HG02610 (cell line): ENCODE results near the gene BICD2.
A peak's percentile ranks its signal among the peaks of the same experiment; 100 is the strongest.

Experiments used
- ATAC-seq: cut with Tn5 transposase; IDR thresholded peaks from one replicate; pipeline ENCODE4 v1.9.1; 2021; ENCODE audit warnings: mild to moderate bottlenecking, moderate library complexity; ENCODE audit not compliant: unreplicated experiment

BICD2 gene

DNA sequence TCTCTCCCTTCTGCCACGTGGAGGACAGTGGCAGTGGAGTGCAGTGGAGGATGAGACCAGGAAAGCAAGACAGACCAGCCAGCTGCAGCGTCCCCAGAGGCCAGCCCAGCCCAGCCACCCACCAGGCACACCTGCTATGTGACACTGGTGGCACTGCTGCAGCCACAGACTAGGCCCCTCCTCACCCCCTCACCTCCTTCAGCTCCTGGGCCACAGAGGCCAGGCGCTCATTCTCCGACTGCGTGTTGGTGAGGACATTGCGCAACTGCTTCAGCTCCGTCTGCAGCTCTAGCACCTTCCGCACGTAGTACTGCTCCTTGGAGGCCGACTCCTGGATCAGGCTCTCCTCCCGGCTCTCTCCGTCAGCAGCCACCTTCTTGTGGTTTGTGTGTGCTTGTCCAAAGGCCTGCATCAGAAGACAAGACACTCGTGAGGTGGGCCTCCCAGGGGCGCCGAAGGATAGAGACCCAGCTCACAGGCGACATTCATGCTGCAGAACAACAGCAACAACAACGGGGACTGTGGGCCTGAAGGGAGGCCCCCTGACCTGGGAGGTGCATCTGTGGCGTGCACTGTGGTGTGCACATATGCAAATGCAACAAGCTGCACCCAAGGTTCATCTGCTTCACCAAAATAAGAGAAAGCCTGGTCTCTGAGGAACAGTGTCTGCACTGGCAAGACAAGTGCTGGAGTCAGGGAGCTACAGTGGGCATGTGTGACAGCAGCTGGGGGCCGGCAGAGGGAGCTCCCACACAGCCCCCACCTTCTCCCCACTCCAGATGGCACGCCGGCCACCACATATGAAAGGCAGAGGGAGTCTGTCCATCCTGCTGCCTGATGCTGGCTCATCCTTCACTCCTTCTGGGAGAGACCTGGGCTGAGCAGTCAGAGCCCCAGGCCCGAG is 35.5 kb downstream of the BICD2 start:
- ATAC-seq: peak; percentile 54

DNA sequence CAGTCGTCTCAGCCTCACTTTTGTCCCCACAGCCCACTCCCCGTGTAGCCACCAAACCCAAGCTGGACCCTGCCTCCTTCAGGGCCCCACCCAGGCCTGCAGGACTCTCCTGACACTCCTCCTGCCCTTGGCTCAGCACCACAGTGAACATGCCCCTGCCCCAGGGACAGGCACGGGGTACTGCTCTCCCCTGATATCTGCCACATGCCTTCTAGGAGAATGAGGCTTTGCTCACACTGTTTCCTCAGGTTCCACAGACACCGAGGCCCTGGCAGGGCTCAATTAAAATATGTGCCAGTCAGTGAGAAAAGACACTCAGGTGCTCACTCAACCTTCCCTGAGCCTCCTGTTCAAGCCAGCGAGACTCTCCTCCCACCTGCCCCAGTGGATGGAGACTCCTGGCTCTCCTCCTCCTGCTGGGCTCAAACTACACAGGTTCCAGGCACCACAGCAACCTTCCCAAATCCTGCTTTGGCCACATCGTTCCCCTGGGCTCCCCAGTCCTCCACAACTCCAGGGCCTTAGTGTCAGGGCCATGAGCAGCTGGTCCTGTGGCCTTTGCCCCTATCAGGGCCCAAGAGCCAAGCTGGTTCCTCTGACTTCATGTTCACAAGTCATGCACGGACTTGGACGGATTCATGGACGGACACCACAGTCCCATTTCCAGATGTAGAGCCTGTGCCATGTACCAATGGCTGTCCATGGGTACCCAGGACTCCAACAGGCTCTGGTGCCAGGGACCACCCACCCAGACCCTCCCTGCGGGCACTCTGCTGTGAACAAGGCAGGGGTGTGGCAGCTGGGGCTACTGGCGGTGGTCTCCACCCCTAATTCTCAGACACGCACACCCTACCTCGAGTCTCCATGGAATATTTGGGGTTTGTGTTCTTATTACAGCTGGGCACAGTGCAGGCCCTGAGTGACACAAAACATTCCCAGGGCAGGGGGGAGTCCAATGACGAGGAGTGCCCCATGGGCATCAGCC is 36.6 kb downstream of the BICD2 start:
- no peak for ATAC-seq

DNA sequence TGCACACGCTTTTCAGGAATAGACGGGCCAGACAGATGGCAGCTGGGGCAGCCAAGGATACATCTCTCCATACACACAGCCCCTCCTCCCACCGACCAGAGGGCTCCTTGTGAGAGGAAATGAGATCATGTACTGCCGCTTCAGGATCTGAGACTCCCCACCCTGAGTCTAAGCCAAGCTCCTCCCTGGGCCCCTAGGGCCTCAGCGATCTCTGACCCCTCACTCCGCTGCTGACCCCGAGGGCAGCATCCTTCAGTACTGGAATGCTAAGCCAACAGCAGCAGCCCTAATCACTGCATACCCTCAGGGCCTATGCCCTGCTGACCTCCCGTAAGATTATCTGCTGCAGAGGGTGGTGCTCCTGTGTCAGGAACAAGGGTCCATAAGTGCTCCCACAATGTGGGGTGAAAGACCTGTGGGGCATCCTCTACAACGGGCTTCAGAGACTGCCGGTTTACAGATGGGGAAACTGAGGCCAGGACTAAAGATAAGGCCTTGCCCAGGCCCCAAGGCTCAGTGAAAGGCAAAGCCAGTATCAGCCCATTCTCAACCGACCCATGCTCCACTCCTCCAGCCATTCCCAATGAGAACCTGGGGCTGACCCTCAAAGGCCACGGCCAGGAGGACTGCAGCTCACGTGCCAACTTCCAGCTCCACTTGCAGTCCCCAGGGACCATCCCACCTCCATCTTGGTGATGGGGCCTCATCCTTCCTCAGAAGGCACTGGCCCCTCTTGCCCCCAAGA is 37.5 kb downstream of the BICD2 start:
- no peak for ATAC-seq

DNA sequence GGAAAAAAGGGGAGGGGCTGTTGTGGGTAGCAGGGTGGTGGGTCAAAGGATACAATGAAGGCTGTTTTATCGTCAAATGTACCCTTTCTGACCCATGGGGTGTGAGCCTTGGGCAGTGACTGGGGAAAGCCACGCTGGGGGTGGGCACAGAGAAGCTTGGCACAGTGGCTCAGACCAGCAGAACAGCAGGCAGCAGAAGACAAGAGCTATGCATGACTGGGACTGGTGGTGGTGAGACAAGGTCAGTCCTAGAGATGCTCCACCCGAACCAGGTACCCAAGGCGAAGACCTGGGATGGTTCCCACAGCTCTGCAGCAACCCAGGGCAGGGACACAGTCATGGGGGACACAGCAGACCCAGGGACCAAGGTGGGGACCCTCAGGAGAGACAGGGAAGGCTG is 38.3 kb downstream of the BICD2 start:
- no peak for ATAC-seq

DNA sequence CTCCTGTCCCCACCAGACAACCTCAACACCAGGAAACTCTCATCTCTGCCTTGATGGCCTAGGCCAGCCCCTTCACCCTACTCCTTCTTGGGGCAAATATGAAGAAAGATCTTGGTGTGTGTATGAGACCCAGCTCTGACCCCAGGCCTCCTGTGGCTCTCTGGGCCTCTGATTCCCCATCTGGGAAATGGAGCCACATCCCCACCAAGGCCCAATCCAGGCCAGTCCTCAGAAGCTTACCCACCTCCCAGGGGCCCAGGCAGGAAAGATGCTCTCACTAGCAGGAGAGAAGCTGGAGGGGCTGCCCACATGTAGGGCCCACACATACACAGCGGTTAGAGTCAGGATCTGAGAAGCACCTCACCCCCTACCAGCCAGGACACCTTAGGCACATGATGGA is 38.9 kb downstream of the BICD2 start:
- ATAC-seq: no peak

DNA sequence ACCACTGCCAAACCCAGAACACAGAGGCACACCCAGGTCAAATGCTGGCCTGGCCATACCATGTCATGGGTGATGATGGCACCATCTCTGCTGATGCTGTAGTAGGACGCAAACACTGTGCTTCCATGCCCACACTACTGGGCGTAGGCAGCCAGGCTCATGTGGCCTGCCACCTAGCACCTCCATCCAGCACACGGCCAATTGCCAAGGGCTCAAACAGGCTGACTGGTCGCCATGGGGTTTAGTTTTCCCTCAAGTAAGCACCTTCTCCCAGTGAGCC is 39.4 kb downstream of the BICD2 start:
- ATAC-seq: no peak

DNA sequence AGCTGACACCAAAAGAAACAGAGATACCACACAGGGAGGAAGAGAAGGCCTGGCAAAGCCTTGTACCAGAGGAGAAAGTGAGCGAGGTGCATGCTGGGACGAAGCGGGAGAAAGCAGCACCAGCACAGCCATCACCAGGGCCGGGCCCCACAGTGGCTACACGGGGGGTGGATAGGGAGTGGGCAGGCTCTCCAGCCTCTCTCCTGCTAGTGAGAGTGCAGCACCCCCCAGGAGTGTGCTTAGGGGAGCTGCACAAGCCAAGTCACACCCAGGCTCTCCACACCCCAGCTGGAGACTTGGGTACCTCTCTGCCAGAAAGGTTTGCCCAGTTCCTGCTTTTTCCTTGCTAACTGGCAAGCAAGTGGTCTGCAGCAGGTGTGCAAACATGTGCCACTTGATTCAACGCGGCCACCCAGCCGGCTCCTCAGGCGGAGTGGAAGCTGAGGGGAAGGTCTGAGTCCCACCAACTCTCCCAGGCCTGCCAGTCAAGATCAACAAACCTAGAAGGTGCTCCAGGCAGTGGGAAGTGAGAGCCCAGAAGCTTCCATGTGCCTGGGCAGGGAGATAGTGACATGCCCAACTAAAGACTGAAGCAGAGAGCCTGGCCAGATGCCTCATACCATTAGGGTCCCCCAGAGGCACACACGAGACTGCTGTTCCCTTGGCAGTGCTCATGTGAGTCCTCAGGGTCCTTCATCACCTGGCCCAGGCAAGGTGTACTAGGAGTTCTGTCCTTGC is 39.9 kb downstream of the BICD2 start:
- no peak for ATAC-seq

DNA sequence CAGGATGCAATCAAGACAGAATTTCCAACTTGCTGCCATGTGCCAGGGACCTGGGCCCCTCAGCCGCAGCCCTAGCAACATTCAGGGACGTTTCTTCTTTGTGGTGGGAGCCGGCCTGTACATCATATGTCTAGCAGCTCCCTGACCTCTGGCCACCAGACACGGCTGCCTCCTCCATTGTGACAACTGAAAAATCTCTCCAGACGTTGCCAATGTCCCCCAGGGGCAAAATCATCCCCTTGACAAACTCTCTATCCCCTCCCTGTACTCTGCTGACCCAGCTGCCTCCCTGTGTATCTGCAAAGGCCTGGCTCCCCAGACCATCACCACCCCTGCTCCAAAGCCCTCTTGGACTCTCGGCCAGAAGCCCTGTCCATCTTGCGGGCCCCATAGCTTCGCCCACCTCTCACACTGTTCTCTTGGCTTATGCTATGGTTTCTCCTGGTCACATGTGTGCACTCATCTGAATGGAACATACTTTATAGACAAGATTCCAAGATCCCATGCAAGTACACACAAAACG is 40.8 kb downstream of the BICD2 start:
- ATAC-seq: no peak

DNA sequence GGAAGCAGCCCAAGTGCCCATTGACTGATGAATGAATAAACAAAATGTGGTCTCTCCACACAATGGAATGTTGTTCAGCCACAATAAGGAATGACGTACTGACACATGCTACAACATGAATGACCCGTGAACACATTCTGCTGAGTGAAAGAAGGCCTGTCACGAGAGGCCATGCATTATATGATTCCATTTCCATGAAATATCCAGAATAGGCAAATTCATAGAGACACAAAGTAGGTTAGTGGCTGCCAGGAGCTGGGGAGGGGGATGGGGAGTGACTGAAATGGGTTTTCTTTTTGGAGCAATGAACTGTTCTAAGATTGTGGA is 41.4 kb downstream of the BICD2 start:
- ATAC-seq: no peak

DNA sequence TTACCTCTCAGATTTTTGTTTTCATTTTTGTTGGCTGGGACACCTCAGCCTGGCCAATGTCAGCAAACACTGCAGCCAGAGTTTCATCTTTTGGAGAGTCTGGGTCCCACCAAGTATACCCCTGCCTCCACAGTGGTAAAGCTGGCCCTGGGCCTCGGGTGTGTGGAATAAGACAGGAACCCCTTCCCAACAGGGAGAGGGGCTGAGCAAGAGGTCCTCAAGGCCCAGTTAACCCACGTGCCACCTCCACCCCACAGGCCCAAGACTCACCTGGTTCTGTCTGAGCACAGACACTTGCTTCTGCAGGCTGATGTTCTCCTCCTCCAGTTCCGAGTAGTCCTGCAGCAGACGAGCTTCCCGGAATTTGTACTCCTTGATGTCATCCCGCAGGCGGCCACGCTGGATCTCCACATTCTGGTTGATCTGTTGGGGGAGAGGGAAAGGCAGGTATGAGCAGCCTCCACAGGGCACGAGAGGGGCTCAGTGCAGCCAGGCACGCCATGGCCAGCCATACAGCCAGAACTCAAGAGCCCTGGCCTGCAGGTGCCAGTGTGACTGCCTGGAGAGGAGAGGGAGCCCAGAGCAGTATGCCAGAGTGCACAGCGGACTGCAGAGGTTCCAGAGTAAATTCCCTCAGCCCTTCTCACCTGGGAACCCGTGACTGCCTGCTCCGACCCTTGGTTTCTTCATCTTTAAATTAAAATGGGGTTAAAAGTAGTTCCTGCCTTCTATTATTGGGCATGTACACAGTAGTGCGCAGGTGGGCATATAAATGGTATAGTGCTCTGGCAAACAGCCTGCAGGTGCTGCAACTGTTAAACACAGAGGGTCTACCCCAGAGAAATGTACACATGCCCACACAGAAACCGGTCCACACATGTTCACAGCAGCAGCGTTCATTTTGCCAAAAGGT is 42.0 kb downstream of the BICD2 start:
- no peak for ATAC-seq

DNA sequence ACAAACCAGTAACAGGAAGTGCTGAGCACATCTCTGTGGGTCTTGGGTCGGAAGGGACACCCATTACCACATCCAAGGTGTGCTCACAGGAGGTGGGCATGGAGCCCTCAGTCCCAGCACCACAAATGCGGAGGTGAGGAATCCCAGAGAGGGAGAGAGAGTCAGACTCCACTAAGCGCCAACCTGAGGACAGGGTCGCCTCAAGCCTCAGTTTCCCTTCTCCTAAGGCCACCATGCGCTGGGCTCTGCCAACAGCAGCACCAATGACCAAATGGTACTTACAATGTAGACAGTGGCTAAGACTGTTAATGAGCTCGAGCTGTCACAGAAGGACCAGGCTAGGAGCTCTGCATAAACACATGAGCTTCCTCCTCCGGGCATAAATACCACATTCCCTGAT is 43.1 kb downstream of the BICD2 start:
- no peak for ATAC-seq

DNA sequence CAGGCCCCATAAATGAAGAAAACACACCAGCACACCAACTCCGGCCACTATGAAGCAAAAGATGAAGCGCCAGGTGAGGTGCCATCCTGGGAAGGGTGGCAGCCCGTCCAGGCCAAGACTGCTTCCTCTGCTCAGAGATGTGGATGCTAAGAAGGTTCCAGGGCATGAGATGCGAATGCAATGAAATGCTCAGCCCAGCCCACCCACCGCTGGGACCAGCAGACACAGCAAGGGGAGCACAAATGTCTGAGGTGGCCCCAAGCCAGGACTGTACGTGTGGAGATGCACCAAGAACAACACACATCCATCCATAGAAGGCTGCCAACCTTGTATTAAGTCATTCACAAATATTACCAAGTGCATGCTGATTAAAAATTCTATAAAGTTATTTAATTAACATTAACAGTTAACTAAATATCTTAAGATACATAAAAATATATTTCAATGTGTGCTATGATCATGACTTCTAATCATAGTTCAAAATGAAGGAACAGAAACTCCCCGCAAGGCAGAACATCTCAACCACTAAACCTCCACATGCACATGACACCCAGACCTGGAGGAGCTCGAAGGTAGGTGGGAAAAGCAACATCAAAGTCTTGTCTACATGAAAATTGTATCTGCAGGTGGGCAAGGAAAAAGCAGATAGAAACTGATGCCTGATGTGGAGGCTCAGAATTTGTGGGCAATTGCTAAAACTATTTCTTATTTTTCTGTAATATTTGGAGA is 43.7 kb downstream of the BICD2 start:
- no peak for ATAC-seq

DNA sequence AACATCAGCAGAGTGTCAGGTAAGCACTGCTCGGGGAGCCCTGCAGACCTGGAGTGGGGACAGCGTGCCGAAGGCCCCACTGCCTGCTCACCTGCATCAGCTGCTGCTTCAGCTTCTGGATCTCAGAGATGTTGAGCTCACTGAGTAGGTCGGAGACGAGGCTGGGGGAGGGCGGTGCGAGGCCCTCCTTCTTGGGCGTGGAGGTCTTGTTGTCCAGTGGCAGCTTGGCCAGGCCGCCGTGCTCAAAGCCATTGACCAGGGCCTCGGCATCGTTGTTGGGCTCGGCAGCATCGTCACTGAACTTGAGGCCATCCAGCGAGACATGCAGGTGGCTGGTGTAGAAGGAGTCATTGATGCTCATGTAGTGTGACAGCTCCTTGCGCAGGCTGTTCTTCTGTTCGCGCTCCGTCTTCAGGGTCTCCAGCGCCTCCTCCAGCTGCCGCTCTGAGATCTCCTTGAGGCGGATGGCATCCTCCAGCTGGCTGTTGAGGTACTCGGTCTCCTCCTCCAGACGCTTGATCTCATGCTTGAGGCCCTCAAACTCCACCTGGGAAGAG is 44.3 kb downstream of the BICD2 start:
- no peak for ATAC-seq

DNA sequence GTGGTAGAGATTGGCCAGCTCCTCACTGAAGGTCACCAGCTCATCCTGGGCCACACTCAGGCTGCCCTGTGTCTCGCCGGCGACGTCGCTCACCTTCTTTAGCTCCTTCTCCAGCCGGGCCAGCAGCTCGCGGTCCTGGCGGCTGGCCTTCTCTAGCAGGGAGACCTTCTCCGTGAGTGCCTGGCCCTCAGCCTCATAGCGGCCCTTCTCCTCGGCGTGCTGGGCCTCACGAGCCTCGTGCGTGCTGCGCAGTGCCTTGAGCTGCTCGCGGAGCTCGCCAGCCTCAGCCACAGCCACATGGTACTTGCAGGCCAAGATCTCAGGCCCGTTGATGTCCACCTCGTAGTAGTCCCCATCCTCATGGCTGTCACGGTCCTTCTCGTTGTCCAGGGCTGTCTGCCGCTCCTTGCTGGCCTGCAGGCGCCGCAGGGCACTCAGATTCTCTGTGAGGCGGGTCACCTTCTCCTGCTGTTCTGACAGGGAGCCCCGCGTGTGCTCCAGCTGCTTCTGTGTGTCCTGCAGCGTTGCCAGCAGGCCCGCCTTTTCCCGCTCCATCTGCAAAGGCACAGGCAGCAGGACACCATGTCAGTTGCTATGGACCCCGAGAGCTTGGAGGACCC is 45.5 kb downstream of the BICD2 start:
- no peak for ATAC-seq

DNA sequence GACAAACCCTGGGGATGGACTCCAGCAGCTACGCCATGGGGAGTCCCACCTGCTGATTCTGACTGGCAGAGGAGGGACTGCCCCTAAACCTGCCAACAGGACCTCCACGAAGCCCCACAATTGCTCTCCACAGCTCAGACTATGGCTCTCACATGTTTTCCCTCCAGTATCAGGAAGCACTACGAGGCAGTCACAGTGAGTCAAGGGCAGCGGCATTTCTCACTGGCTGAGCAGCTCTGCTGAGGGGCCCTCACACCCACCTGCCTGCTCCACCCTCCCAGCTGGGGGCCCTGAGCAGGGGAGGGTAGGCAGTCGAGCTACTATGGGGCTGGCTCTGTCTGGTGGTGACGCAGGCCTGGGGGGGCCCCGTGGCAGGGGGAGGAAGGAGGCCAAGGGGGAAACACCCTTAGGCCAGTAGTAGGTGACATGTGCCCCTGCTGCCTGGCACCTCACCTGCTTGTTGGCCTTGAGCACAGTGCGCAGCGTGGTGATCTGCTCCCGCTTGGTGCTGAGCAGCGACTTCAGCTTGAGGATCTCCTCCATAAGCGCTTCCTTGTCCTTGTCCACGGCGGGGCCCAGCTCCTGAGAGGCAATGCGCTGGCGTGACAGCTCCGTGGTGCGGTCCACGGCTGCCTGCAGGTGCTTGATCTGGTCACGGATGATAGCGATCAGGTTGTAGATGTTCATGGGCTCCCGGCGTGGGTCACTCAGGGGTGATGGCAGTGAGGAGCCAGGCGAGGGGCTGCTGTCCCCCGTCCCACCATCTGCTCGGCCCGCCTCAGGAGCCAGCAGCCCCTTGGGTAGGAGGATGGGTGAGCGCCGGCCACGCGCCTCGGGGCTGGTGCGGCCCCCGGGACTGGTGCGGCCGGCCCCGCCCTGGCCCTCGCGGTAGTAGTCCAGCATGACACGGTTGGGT is 46.3 kb downstream of the BICD2 start:
- no peak for ATAC-seq

DNA sequence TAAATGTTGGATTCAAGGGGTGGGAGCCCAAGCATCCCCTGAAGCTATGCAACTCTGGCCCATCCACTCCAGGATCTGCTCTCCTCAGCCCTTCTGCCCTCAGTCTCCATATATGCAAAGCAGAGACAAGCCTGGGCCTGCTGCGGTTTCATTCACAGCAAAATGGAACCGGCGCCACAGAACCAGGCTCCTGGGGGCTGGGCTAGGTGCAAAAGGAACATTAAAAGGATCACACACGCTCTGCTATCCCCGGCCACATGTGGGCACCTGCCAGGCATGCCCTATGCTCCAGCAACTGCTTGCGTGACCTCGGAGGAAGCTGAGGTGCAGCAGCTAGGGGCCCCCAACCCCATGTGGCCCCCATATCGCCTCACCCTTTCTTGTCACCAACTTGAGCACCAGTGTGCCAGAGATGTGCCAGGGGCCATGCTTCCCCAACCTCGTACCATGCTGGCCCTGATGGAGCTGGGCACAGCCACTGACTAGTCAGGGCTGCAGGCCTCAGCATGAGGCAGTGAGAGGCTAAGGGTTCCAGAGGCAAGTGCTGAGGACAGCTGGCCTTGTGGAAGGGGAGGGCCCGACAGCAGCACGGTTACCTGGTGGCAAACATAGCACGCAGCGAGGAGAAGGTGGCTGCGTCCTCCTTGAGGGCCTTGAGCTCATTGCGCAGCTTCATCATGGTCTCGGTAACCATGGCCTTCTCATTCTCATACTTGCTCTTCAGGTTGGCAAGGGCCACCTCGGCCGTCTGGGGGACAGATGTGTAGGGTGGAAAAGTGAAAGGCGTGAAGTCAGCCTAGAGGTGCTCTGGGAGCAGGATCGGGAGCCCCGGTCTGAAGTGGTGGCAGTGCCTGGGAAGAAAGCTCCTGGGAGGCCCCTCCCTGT is 47.2 kb downstream of the BICD2 start:
- no peak for ATAC-seq
